ENCODE data around the gene CCDC59.

The CCDC59 gene

GRCh38 chr12:82314406-82314892 is 43.7 kb downstream of the CCDC59 start:
- DNase-seq (ENCODE audit: low spot score): no peak

All from RKO (cell line).